ENCODE measurements around the gene GADL1.

Gene GADL1

GRCh38 chr3:30699927-30700326, 194.5 kb downstream of the GADL1 start:
- no peak overlapping the region for H3K4me3 ChIP-seq (ENCODE audit: insufficient read depth, low read length, poor library complexity, severe bottlenecking)
- no peaks in the 10 kb centered on the region for H3K9me2 ChIP-seq (replicated peaks; ENCODE audit: insufficient read depth, low read length)
- no peak overlapping the region for H3K9ac ChIP-seq (ENCODE audit: low read length)
- H2AFZ ChIP-seq (ENCODE audit: low read depth, low read length, severe bottlenecking): no peak overlapping the region
- TF ChIP-seq EZH2phosphoT487 (conservative IDR thresholded peaks at IDR 0.05; ENCODE audit: low read length) (no peak), CTCF (IDR thresholded peaks at IDR 0.05; ENCODE audit: insufficient read depth, low read length, poor library complexity, severe bottlenecking) (no peak)
- peaks cover 8% of the 10 kb centered on the region; the same call in 1 of the 2 replicates for H3K9me3 ChIP-seq (ENCODE audit: insufficient read depth, low read length)
- H3K79me2 ChIP-seq (ENCODE audit: insufficient read depth, low read length): no peaks in the 10 kb centered on the region
- no peaks in the 10 kb centered on the region for H3K36me3 ChIP-seq (ENCODE audit: low read length)
- H3K27me3 ChIP-seq (ENCODE audit: low read length): no peaks in the 10 kb centered on the region
- H3K27ac ChIP-seq (ENCODE audit: low read depth, low read length): no peak overlapping the region
- no peaks in the 10 kb centered on the region for H3F3A ChIP-seq (ENCODE audit: insufficient read depth)
- no peak overlapping the region for H3K4me2 ChIP-seq (ENCODE audit: low read depth, low read length, poor library complexity, severe bottlenecking)
- H4K20me1 ChIP-seq (ENCODE audit: low read depth, low read length): no peaks in the 10 kb centered on the region

GRCh38 chr3:30698549-30698948, 195.9 kb downstream of the GADL1 start:
- Histone ChIP-seq H3K79me2 (ENCODE audit: insufficient read depth, low read length) (no peaks in the 10 kb centered on the region), H4K20me1 (ENCODE audit: low read depth, low read length) (no peaks in the 10 kb centered on the region), H3K4me2 (ENCODE audit: low read depth, low read length, poor library complexity, severe bottlenecking) (no peak overlapping the region), H3K27me3 (ENCODE audit: low read length) (no peaks in the 10 kb centered on the region), H3K27ac (ENCODE audit: low read depth, low read length) (no peak overlapping the region), H3K36me3 (ENCODE audit: low read length) (peaks cover 4% of the 10 kb centered on the region; the same call in 1 of the 2 replicates), H3K9me3 (ENCODE audit: insufficient read depth, low read length) (peaks cover 8% of the 10 kb centered on the region; the same call in 1 of the 2 replicates), H3K9me2 (replicated peaks; ENCODE audit: insufficient read depth, low read length) (no peaks in the 10 kb centered on the region), H3F3A (ENCODE audit: insufficient read depth) (no peaks in the 10 kb centered on the region), H2AFZ (ENCODE audit: low read depth, low read length, severe bottlenecking) (no peak overlapping the region), H3K4me3 (ENCODE audit: insufficient read depth, low read length, poor library complexity, severe bottlenecking) (no peak overlapping the region), H3K9ac (ENCODE audit: low read length) (no peak overlapping the region)
- TF ChIP-seq CTCF (IDR thresholded peaks at IDR 0.05; ENCODE audit: insufficient read depth, low read length, poor library complexity, severe bottlenecking) (no peak), EZH2phosphoT487 (conservative IDR thresholded peaks at IDR 0.05; ENCODE audit: low read length) (no peak)

GRCh38 chr3:30696896-30697295, 197.6 kb downstream of the GADL1 start:
- Histone ChIP-seq H3F3A (ENCODE audit: insufficient read depth) (no peaks in the 10 kb centered on the region; the same call in 1 of the 2 replicates), H3K79me2 (ENCODE audit: insufficient read depth, low read length) (no peaks in the 10 kb centered on the region), H3K27ac (ENCODE audit: low read depth, low read length) (no peak overlapping the region), H3K4me2 (ENCODE audit: low read depth, low read length, poor library complexity, severe bottlenecking) (no peak overlapping the region), H3K4me3 (ENCODE audit: insufficient read depth, low read length, poor library complexity, severe bottlenecking) (no peak overlapping the region), H3K27me3 (ENCODE audit: low read length) (no peaks in the 10 kb centered on the region), H3K36me3 (ENCODE audit: low read length) (peaks cover 7% of the 10 kb centered on the region; the same call in 1 of the 2 replicates), H3K9me3 (ENCODE audit: insufficient read depth, low read length) (no peaks in the 10 kb centered on the region), H3K9me2 (replicated peaks; ENCODE audit: insufficient read depth, low read length) (no peaks in the 10 kb centered on the region), H4K20me1 (ENCODE audit: low read depth, low read length) (no peaks in the 10 kb centered on the region), H2AFZ (ENCODE audit: low read depth, low read length, severe bottlenecking) (no peak overlapping the region), H3K9ac (ENCODE audit: low read length) (no peak overlapping the region)
- TF ChIP-seq CTCF (IDR thresholded peaks at IDR 0.05; ENCODE audit: insufficient read depth, low read length, poor library complexity, severe bottlenecking) (no peak), EZH2phosphoT487 (conservative IDR thresholded peaks at IDR 0.05; ENCODE audit: low read length) (no peak)
